NT2/D1 (cell line): ENCODE measurements around the gene RAB11FIP3.
A peak's percentile ranks its signal among the peaks of the same experiment; 100 is the strongest.
"Not testable (repeated sequence)": the region's sequence is repeated elsewhere in the genome, so short reads cannot be mapped to it uniquely, and the experiment has no call there.

Experiments
- DNase-seq: peaks from one replicate; pipeline ENCODE4 v3.0.0-alpha.2; 2011; ENCODE audit warnings: low read depth, low spot score
- H3K27me3 ChIP-seq: 2 replicates; pipeline ENCODE4 v1.6.0; 2011; ENCODE audit warnings: mild to moderate bottlenecking; ENCODE audit not compliant: insufficient read length, insufficient read depth
- H3K36me3 ChIP-seq: 2 replicates; pipeline ENCODE4 v1.6.1; 2011; ENCODE audit warnings: mild to moderate bottlenecking, low read length, mixed read lengths; ENCODE audit not compliant: insufficient read depth, insufficient read length
- H3K4me1 ChIP-seq: 2 replicates; pipeline ENCODE4 v1.5.1; 2011; ENCODE audit not compliant: insufficient read depth, insufficient read length
- H3K4me3 ChIP-seq: 2 replicates; pipeline ENCODE4 v1.5.1; 2011; ENCODE audit warnings: low read depth; ENCODE audit not compliant: insufficient read length
- H3K9ac ChIP-seq: 2 replicates; pipeline ENCODE4 v1.6.0; 2011; ENCODE audit warnings: low read depth; ENCODE audit not compliant: insufficient read length
- H3K9me3 ChIP-seq: 2 replicates; pipeline ENCODE4 v1.5.1; 2011; ENCODE audit warnings: mild to moderate bottlenecking, low read length; ENCODE audit not compliant: insufficient read depth
- SUZ12 ChIP-seq: IDR thresholded peaks from 2 replicates; pipeline ENCODE4 v1.6.1; 2011; ENCODE audit not compliant: insufficient read length, insufficient read depth; ENCODE audit errors: extremely low read depth
- YY1 ChIP-seq: IDR thresholded peaks from 2 replicates; pipeline ENCODE4 v1.6.1; 2011; ENCODE audit not compliant: insufficient read length, insufficient read depth
- ZNF274 ChIP-seq: IDR thresholded peaks from 2 replicates; pipeline ENCODE4 v1.6.1; 2011; ENCODE audit warnings: mild to moderate bottlenecking, low read depth, low read length

RAB11FIP3 gene

DNA sequence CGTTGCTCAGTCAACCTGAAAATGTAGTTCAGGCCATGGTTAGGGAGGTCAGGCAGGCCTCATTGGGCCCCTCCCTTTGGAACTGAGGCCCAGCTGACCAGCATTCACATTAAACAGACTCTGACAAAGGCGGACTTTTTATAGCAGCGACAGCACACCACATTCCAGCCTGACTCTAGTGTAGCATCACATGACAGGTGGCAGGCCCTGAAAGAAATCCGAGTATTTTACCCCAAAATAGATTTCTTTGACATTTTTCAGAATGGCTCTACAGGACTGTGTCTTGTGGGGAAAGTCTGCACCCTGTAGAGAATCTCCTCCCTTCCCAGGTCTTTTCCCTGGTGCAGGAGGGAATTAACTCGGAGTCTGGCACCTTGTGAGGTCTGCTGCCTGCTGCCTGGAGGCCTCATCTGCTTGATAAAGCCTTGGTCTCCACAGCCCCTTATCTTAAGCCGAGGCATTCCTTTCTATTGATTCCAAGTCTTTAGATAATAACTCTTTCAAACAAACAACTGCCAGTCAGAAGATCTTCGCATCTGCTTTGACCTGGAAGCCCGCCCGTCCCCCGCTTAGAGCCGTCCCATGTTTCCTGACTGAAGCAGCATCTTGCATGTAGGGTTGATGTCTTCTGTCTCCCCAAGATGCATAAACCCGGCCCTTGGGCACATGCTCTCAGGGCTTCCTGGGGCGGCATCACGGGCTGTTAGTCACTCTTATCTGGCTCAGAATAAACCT lies 58.1 kb downstream of the RAB11FIP3 start:
- Histone ChIP-seq H3K4me1 (peaks cover 19% of the 10 kb centered on the region), H3K4me3 (no peak overlapping the region), H3K27me3 (no peaks in the 10 kb centered on the region), H3K36me3 (peaks cover 14% of the 10 kb centered on the region), H3K9ac (peak overlapping the region; percentile 69), H3K9me3 (no peaks in the 10 kb centered on the region)
- TF ChIP-seq SUZ12: no peak
- no peak for TF ChIP-seq ZNF274
- TF ChIP-seq YY1: no peak
- peak; percentile 92 for DNase-seq

GRCh38 chr16:489606-490005 lies 64.2 kb downstream of the RAB11FIP3 start:
- H3K27me3 ChIP-seq: no peaks in the 10 kb centered on the region
- TF ChIP-seq YY1 (no peak), ZNF274 (no peak), SUZ12 (no peak)
- peaks cover 27% of the 10 kb centered on the region for H3K36me3 ChIP-seq
- H3K9ac ChIP-seq: peak overlapping the region; percentile 26
- DNase-seq: no peak
- H3K4me3 ChIP-seq: no peak overlapping the region
- H3K4me1 ChIP-seq: peaks cover 24% of the 10 kb centered on the region
- no peaks in the 10 kb centered on the region for H3K9me3 ChIP-seq

DNA sequence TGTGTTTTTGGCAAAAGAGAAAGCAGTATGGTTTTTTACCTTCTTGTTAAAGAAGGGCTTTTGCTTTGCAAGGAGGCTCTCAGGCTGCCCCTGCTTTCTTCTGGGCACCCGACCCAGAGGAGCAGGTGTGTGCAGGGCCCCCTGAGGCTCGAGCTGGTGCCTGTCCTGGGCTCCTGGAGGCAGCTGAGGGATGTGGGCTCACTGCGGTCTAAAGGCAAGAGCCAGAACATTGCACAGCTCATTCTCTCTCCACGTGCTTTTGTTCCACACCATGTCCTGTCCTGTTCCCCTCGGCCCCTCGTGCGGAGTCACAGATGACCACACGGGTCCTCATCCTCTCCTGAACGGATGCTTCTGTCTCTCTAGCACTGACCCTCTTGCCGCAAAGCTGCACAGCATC lies 65.3 kb downstream of the RAB11FIP3 start:
- DNase-seq: no peak
- Histone ChIP-seq H3K27me3 (no peaks in the 10 kb centered on the region), H3K36me3 (peaks cover 27% of the 10 kb centered on the region), H3K4me1 (peaks cover 23% of the 10 kb centered on the region), H3K9ac (peak overlapping the region; percentile 62), H3K4me3 (no peak overlapping the region), H3K9me3 (no peaks in the 10 kb centered on the region)
- TF ChIP-seq SUZ12 (no peak), ZNF274 (no peak), YY1 (no peak)

GRCh38 chr16:491220-491919 lies 65.9 kb downstream of the RAB11FIP3 start:
- peaks cover 26% of the 10 kb centered on the region for H3K36me3 ChIP-seq
- DNase-seq: no peak
- no peaks in the 10 kb centered on the region for H3K27me3 ChIP-seq
- no peak overlapping the region for H3K4me3 ChIP-seq
- peak overlapping the region; percentile 62 for H3K9ac ChIP-seq
- no peaks in the 10 kb centered on the region for H3K9me3 ChIP-seq
- peaks cover 25% of the 10 kb centered on the region for H3K4me1 ChIP-seq
- TF ChIP-seq YY1 (no peak), SUZ12 (no peak), ZNF274 (no peak)

DNA sequence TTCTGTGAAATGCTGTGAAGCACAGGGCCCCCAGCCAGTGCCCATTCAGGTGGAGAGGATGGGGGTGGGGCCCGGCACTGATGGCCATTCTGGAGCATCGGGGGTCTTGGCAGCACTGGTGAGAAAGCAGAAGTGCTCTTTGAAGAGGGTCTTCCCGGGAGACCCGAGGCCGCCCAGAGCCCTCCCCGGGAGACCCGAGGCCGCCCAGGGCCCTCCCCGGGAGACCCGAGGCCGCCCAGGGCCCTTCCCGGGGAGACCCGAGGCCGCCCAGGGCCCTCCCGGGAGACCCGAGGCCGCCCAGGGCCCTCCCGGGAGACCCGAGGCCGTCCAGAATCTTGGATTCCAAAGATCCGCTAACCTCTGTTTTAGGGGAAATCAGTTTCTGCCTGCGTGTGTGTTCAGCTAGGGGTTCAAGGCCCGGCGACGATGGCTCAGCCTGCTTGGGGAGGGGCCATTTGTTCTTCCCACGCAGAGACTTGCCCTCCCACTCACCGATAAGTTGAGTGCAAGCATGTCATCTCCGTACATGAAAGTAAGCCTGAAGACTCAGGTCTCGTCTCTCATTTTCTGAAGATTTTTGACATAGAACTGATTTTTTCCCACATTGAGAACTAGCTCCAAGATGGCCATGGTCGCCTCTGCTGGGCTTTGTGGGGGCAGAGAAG lies 66.9 kb downstream of the RAB11FIP3 start:
- Histone ChIP-seq H3K9ac (no peak overlapping the region), H3K4me3 (no peak overlapping the region)
- TF ChIP-seq YY1: no peak
- no peak for TF ChIP-seq ZNF274
- TF ChIP-seq SUZ12: no peak

GRCh38 chr16:494676-495075 lies 69.2 kb downstream of the RAB11FIP3 start:
- H3K4me1 ChIP-seq: peaks cover 29% of the 10 kb centered on the region
- H3K4me3 ChIP-seq, H3K9me3 ChIP-seq, DNase-seq, H3K9ac ChIP-seq, H3K27me3 ChIP-seq: not testable (repeated sequence)
- H3K36me3 ChIP-seq: peaks cover 28% of the 10 kb centered on the region

More for the DNA sequence above, 66.9 kb downstream of the RAB11FIP3 start:
- no peaks in the 10 kb centered on the region for H3K9me3 ChIP-seq
- peaks cover 28% of the 10 kb centered on the region for H3K4me1 ChIP-seq
- no peaks in the 10 kb centered on the region for H3K27me3 ChIP-seq
- DNase-seq: no peak
- peaks cover 26% of the 10 kb centered on the region for H3K36me3 ChIP-seq

DNA sequence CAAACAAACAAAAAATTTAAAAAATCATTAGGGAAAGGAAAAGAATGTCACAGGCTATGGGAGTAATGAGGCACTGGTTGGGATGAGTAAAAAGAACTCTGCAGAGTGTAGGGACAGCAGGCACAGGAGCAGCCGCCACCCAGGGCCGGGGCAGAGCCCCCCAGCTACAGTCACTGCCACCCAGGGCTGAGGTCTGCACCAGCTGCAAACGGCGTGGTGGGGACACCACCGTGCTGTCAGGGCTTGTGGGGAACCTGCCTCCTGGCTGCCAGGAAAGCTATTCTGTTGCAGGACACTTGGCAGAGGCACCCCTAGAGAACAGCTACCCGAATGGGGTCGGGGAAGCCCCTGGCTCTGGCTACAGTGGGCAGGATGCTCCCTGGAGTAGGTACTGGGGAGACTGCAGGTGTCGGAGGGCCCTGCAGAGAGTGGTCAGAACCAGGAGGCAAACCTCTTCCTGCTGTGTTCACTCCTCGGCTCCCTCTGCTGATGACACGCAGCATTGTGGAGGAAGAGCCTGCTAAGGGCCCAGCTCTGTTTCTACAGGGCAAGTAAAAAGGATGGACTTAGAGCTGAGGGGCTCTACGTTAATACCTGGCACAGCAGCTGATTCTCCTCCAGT lies 69.8 kb downstream of the RAB11FIP3 start:
- no peak for TF ChIP-seq ZNF274
- TF ChIP-seq YY1: no peak
- no peak for TF ChIP-seq SUZ12
- H3K9ac ChIP-seq: no peak overlapping the region
- peaks cover 22% of the 10 kb centered on the region for H3K36me3 ChIP-seq
- H3K9me3 ChIP-seq: no peaks in the 10 kb centered on the region
- peaks cover 30% of the 10 kb centered on the region for H3K4me1 ChIP-seq
- H3K27me3 ChIP-seq: no peaks in the 10 kb centered on the region
- no peak overlapping the region for H3K4me3 ChIP-seq
- peak; percentile 63 for DNase-seq
